MM.1S (cell line): ENCODE data around the gene KRTAP5-5.
"Not testable (repeated sequence)": the region's sequence is repeated elsewhere in the genome, so short reads cannot be mapped to it uniquely, and the experiment has no call there.

Experiments used
- DNase-seq: peaks from one replicate; pipeline ENCODE4 v3.0.0-alpha.2; 2015
- H2AFZ ChIP-seq: fragments of 300-600 bp; sonication (generic); 2 replicates; pipeline ENCODE4 v1.6.0; 2016; ENCODE audit warnings: antibody characterized with exemption, low read length
- H3F3A ChIP-seq: fragments of 300-600 bp; sonication (generic); 2 replicates; pipeline ENCODE4 v1.6.1; 2016; ENCODE audit warnings: mild to moderate bottlenecking, antibody characterized with exemption, low read length, moderate library complexity, mixed read lengths; ENCODE audit not compliant: insufficient read depth
- H3K27ac ChIP-seq: fragments of 300-600 bp; sonication (generic); 2 replicates; pipeline ENCODE4 v1.5.1; 2016; ENCODE audit warnings: mild to moderate bottlenecking, low read length
- H3K27me3 ChIP-seq: fragments of 300-600 bp; sonication (generic); replicated peaks from 2 replicates; pipeline ENCODE4 v1.6.0; 2016; ENCODE audit warnings: low read length; ENCODE audit not compliant: insufficient read depth
- H3K36me3 ChIP-seq: fragments of 300-600 bp; sonication (generic); replicated peaks from 2 replicates; pipeline ENCODE4 v1.6.1; 2016; ENCODE audit warnings: mild to moderate bottlenecking, low read length, mixed read lengths; ENCODE audit not compliant: insufficient read depth
- H3K4me1 ChIP-seq: fragments of 300-600 bp; sonication (generic); 2 replicates; pipeline ENCODE4 v1.6.1; 2016; ENCODE audit warnings: low read length, mixed read lengths
- H3K4me2 ChIP-seq: fragments of 300-600 bp; sonication (generic); 2 replicates; pipeline ENCODE4 v1.6.0; 2016; ENCODE audit warnings: low read depth, low read length
- H3K4me3 ChIP-seq: fragments of 300-600 bp; sonication (generic); 2 replicates; pipeline ENCODE4 v1.5.1; 2016; ENCODE audit warnings: low read length, mixed read lengths
- H3K79me2 ChIP-seq: fragments of 300-600 bp; sonication (generic); 2 replicates; pipeline ENCODE4 v1.6.1; 2016; ENCODE audit warnings: mixed run types, low read length, mixed read lengths
- H3K9ac ChIP-seq: fragments of 300-600 bp; sonication (generic); 2 replicates; pipeline ENCODE4 v1.6.1; 2016; ENCODE audit warnings: low read length, mixed read lengths
- H3K9me2 ChIP-seq: fragments of 300-600 bp; sonication (generic); replicated peaks from 2 replicates; pipeline ENCODE4 v1.6.1; 2016; ENCODE audit warnings: mild to moderate bottlenecking, low read length, mixed read lengths; ENCODE audit not compliant: insufficient read depth
- H3K9me3 ChIP-seq: fragments of 300-600 bp; sonication (generic); replicated peaks from 2 replicates; pipeline ENCODE4 v1.6.1; 2016; ENCODE audit warnings: mild to moderate bottlenecking, low read length, mixed read lengths; ENCODE audit not compliant: insufficient read depth
- H4K20me1 ChIP-seq: fragments of 300-600 bp; sonication (generic); 2 replicates; pipeline ENCODE4 v1.6.1; 2016; ENCODE audit warnings: mild to moderate bottlenecking, low read length, moderate library complexity, mixed read lengths; ENCODE audit not compliant: insufficient read depth
- CTCF ChIP-seq: fragments of 300-600 bp; sonication (generic); IDR thresholded peaks from 2 replicates; pipeline ENCODE4 v1.5.1; 2016; ENCODE audit warnings: antibody characterized with exemption, low read length, mixed read lengths
- EZH2 ChIP-seq: fragments of 300-600 bp; sonication (generic); optimal IDR thresholded peaks from 2 replicates; pipeline ENCODE3; 2017; ENCODE audit warnings: low read depth, mild to moderate bottlenecking, antibody characterized with exemption, low read length, mixed read lengths
- EZH2phosphoT487 ChIP-seq: fragments of 300-600 bp; sonication (generic); IDR thresholded peaks from 2 replicates; pipeline ENCODE4 v1.6.1; 2018; ENCODE audit warnings: antibody characterized with exemption, low read length

KRTAP5-5 gene

GRCh38 chr11:1598816-1599215 lies 30.8 kb upstream of the KRTAP5-5 start:
- TF ChIP-seq EZH2 (no peak), CTCF (no peak), EZH2phosphoT487 (no peak)
- no peak overlapping the region for H3K9ac ChIP-seq
- no peak overlapping the region for H3K4me2 ChIP-seq
- H3K27me3 ChIP-seq, result peaks cover 98% of the 10 kb centered on the region
- no peaks in the 10 kb centered on the region for H3K36me3 ChIP-seq
- peaks cover 6% of the 10 kb centered on the region; the same call in 1 of the 2 replicates for H4K20me1 ChIP-seq
- H2AFZ ChIP-seq, result no peak overlapping the region
- H3K4me3 ChIP-seq, result no peak overlapping the region
- H3F3A ChIP-seq, result no peaks in the 10 kb centered on the region
- no peaks in the 10 kb centered on the region for H3K79me2 ChIP-seq
- no peaks in the 10 kb centered on the region for H3K9me2 ChIP-seq
- no peaks in the 10 kb centered on the region for H3K4me1 ChIP-seq
- no peak overlapping the region for H3K27ac ChIP-seq
- no peak for DNase-seq
- no peaks in the 10 kb centered on the region for H3K9me3 ChIP-seq

- no peak overlapping the region for H3K9ac ChIP-seq
- no peaks in the 10 kb centered on the region for H3K36me3 ChIP-seq
- peaks cover 6% of the 10 kb centered on the region; the same call in 1 of the 2 replicates for H3K4me1 ChIP-seq
- no peaks in the 10 kb centered on the region for H3K79me2 ChIP-seq
- H3K27ac ChIP-seq, result no peak overlapping the region
- H3K4me3 ChIP-seq, result no peak overlapping the region
- no peak for DNase-seq
- TF ChIP-seq EZH2phosphoT487 (no peak), CTCF (no peak), EZH2 (no peak)
- H3K9me3 ChIP-seq, result no peaks in the 10 kb centered on the region
- no peaks in the 10 kb centered on the region for H3F3A ChIP-seq
- no peaks in the 10 kb centered on the region for H3K9me2 ChIP-seq
- H3K27me3 ChIP-seq, result peaks cover 99% of the 10 kb centered on the region
- H4K20me1 ChIP-seq, result peaks cover 6% of the 10 kb centered on the region; the same call in 1 of the 2 replicates
- H2AFZ ChIP-seq, result no peak overlapping the region
- H3K4me2 ChIP-seq, result no peak overlapping the region
Observed at GRCh38 chr11:1600626-1601025, 28.9 kb upstream of the KRTAP5-5 start.

GRCh38 chr11:1601663-1602062 lies 27.9 kb upstream of the KRTAP5-5 start:
- not testable (repeated sequence) for DNase-seq, H3K36me3 ChIP-seq, H3K9ac ChIP-seq, H3K4me2 ChIP-seq, H3K4me3 ChIP-seq, H3F3A ChIP-seq, H3K9me2 ChIP-seq, H3K27ac ChIP-seq, H2AFZ ChIP-seq, H3K9me3 ChIP-seq, H3K79me2 ChIP-seq
- peaks cover 13% of the 10 kb centered on the region for H4K20me1 ChIP-seq
- peaks cover 13% of the 10 kb centered on the region for H3K4me1 ChIP-seq
- peaks cover 94% of the 10 kb centered on the region for H3K27me3 ChIP-seq

- TF ChIP-seq EZH2 (no peak), CTCF (no peak), EZH2phosphoT487 (no peak)
Observed at GRCh38 chr11:1603629-1604028, 25.9 kb upstream of the KRTAP5-5 start.

More at GRCh38 chr11:1603629-1604028, 25.9 kb upstream of the KRTAP5-5 start:
- Histone ChIP-seq H3F3A (no peaks in the 10 kb centered on the region), H3K79me2 (no peaks in the 10 kb centered on the region), H4K20me1 (peaks cover 16% of the 10 kb centered on the region), H3K36me3 (no peaks in the 10 kb centered on the region), H3K4me1 (peaks cover 19% of the 10 kb centered on the region), H3K4me3 (no peak overlapping the region), H2AFZ (no peak overlapping the region), H3K27me3 (peaks cover 94% of the 10 kb centered on the region), H3K27ac (no peak overlapping the region), H3K4me2 (no peak overlapping the region), H3K9ac (no peak overlapping the region), H3K9me2 (no peaks in the 10 kb centered on the region), H3K9me3 (no peaks in the 10 kb centered on the region)
- DNase-seq, result no peak
